CD4-positive, alpha-beta T cell (primary cell): ENCODE data around the gene SPRED2. TPM values are rescaled to one million over a fixed set of nuclear protein-coding genes. Genes with fewer than 3 reads are reported as not detected.

Source experiments
- ATAC-seq: fragments of 200-7000 bp; cut with Tn5 transposase; one replicate; pipeline ENCODE4 v1.10.0; 2022; ENCODE audit warnings: mild to moderate bottlenecking; ENCODE audit not compliant: poor library complexity
- CTCF ChIA-PET: fragments of 350-600 bp; sonication (Branson Sonifier 250); formaldehyde crosslinking; loops from one replicate; lab custom pipeline; 2021; ENCODE audit warnings: antibody characterized with exemption, inconsistent platforms; lab: Charles Lee
- POLR2A ChIA-PET: fragments of 350-600 bp; sonication (Branson Sonifier 250); formaldehyde crosslinking; loops from one replicate; lab custom pipeline; 2021; ENCODE audit warnings: antibody characterized with exemption, inconsistent platforms; lab: Charles Lee
- DNase-seq, 14 experiments: peaks; one replicate each; pipeline ENCODE4 v3.0.0-alpha.2; 2013 to 2020; ENCODE audit warnings: mixed read lengths in 2 of 14
- H3K27ac ChIP-seq, 2 donors: one replicate each; pipeline versions ENCODE4 v1.5.1 to v1.7.0; 2013; ENCODE audit warnings: low read length in 2 of 2, low read depth in 1 of 2, mild to moderate bottlenecking in 1 of 2
- H3K27me3 ChIP-seq, 2 experiments: 1 replicate in 1 of 2; 2 replicates in 1 of 2; pipeline versions ENCODE4 v1.6.1 to v1.7.0; 2013; ENCODE audit warnings: low read length in 2 of 2, control low read depth in 1 of 2, mild to moderate bottlenecking in 1 of 2, moderate library complexity in 1 of 2; ENCODE audit not compliant: insufficient read depth in 2 of 2, control insufficient read depth in 1 of 2
- H3K36me3 ChIP-seq: one replicate; pipeline ENCODE4 v1.6.1; 2013; ENCODE audit warnings: low read length, control low read depth; ENCODE audit not compliant: insufficient read depth
- H3K4me1 ChIP-seq: one replicate; pipeline ENCODE4 v1.6.1; 2013; ENCODE audit warnings: low read length, control low read depth; ENCODE audit not compliant: insufficient read depth
- H3K4me3 ChIP-seq: one replicate; pipeline ENCODE4 v1.5.1; 2013; ENCODE audit warnings: mild to moderate bottlenecking, low read length, moderate library complexity
- H3K9me3 ChIP-seq, 2 experiments: 1 replicate in 1 of 2; 2 replicates in 1 of 2; pipeline versions ENCODE4 v1.6.1 to v1.7.0; 2013; ENCODE audit warnings: low read length in 2 of 2, mild to moderate bottlenecking in 2 of 2, control low read depth in 1 of 2, moderate library complexity in 1 of 2; ENCODE audit not compliant: control insufficient read depth in 1 of 2, insufficient read depth in 1 of 2
- H3K27ac Mint-ChIP-seq: one replicate; pipeline ENCODE4 v1.8.0; 2020; ENCODE audit warnings: mixed read lengths
- H3K27me3 Mint-ChIP-seq: one replicate; pipeline ENCODE4 v1.8.0; 2021; ENCODE audit warnings: mixed read lengths
- H3K36me3 Mint-ChIP-seq: one replicate; pipeline ENCODE4 v1.8.0; 2021; ENCODE audit warnings: low read depth, mixed read lengths
- H3K4me1 Mint-ChIP-seq: one replicate; pipeline ENCODE4 v1.8.0; 2021; ENCODE audit warnings: low read depth, mixed read lengths
- H3K4me3 Mint-ChIP-seq: one replicate; pipeline ENCODE4 v1.8.0; 2020; ENCODE audit warnings: mild to moderate bottlenecking, mixed read lengths
- H3K9me3 Mint-ChIP-seq: one replicate; pipeline ENCODE4 v1.8.0; 2020; ENCODE audit warnings: mixed read lengths
- intact Hi-C, 2 experiments: fragments of 100-400 bp; cut with DNase I in 1 of 2; cut with micrococcal nuclease in 1 of 2; formaldehyde crosslinking; loops; one replicate each; pipeline versions ENCODE4 v1.15.1 to v1.9.0; 2023 to 2025; cut with DNase I, micrococcal nuclease
- total RNA-seq, 174 experiments: library from RNA in 2 of 174; stranded (reverse) in 2 of 174; gene quantifications; one replicate each; pipeline ENCODE4 v1.2.3 and lab custom pipeline; 2021 to 2026
- TF ChIP-seq, protein P1 (sequence below): fragments of 200-600 bp; IDR thresholded peaks from one replicate; pipeline ENCODE4 v1.8.0; 2022; ENCODE audit warnings: antibody characterized with exemption, mild to moderate bottlenecking

SPRED2 gene
- total RNA-seq, 2 experiments from 2014 or later = 2.5 to 2.8 TPM

DNA sequence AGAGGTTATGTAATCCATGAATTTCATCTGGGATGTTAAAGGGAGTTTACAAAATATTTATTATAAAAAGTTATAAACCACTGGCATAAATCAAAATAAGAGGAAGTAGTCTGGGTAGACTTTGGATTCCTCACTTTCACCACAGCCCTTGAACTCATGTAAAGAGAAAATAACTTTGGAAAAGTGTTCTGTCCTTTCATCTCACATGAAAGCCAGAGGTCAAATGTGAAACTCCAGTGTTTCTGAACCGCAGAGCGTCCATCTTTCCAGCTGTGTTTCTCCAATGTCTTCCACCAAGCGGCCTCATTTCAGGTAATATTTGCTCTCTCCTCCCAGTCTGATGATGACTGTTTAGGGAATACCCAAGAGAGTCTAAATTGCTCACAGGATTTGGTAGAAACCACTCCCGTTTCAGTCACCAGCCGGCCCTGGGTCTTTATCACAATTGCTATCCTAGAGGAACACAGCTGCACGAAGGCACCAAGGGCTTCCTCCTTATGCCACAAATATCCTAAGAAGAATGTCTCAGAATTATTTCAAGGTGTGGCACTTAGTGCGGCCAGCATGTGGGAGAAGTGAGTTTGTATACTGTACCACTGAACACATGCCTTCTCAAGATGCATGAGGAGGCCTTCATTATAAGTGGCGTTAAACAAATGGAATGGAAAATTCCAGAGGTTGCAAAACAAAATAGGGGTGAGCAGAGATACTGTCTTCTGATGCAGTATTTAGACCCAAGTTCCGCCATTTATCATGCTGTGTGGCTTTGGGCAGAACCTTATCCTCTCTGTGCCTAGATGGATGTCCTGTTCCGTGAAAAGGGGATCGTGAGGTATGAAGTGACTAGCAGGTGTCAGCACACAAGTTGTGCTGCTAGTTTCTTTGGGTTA, 140.9 kb downstream of the SPRED2 start:
- H3K4me1 ChIP-seq = no peaks in the 10 kb centered on the region
- no peak for ATAC-seq
- no peaks in the 10 kb centered on the region for H3K36me3 Mint-ChIP-seq
- no peak overlapping the region for H3K27ac ChIP-seq
- ChIA-PET CTCF (no interaction called here), POLR2A (no interaction called here)
- H3K27me3 Mint-ChIP-seq = no peaks in the 10 kb centered on the region
- H3K27ac Mint-ChIP-seq = no peak overlapping the region
- no peaks in the 10 kb centered on the region for H3K27me3 ChIP-seq
- H3K4me3 ChIP-seq = no peak overlapping the region
- no peaks in the 10 kb centered on the region for H3K9me3 ChIP-seq
- H3K9me3 Mint-ChIP-seq = no peaks in the 10 kb centered on the region
- no peaks in the 10 kb centered on the region for H3K4me1 Mint-ChIP-seq
- TF ChIP-seq, protein P1, sequence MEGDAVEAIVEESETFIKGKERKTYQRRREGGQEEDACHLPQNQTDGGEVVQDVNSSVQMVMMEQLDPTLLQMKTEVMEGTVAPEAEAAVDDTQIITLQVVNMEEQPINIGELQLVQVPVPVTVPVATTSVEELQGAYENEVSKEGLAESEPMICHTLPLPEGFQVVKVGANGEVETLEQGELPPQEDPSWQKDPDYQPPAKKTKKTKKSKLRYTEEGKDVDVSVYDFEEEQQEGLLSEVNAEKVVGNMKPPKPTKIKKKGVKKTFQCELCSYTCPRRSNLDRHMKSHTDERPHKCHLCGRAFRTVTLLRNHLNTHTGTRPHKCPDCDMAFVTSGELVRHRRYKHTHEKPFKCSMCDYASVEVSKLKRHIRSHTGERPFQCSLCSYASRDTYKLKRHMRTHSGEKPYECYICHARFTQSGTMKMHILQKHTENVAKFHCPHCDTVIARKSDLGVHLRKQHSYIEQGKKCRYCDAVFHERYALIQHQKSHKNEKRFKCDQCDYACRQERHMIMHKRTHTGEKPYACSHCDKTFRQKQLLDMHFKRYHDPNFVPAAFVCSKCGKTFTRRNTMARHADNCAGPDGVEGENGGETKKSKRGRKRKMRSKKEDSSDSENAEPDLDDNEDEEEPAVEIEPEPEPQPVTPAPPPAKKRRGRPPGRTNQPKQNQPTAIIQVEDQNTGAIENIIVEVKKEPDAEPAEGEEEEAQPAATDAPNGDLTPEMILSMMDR = no peak
- no peak overlapping the region for H3K4me3 Mint-ChIP-seq
- intact Hi-C loops = no loop called here
- DNase-seq = no peak
- H3K36me3 ChIP-seq = no peaks in the 10 kb centered on the region

- intact Hi-C loops = loop anchor here in 1 of 2 experiments (10.0 kb wide), 1 partner anchor 57 kb away; no protein-coding TSS in a partner anchor
- Histone ChIP-seq H3K27ac (no peak overlapping the region), H3K27me3 (no peaks in the 10 kb centered on the region), H3K4me1 (no peaks in the 10 kb centered on the region), H3K36me3 (no peaks in the 10 kb centered on the region), H3K4me3 (no peak overlapping the region), H3K9me3 (no peaks in the 10 kb centered on the region)
- H3K4me1 Mint-ChIP-seq = no peaks in the 10 kb centered on the region
- no peak for DNase-seq
- no peaks in the 10 kb centered on the region for H3K9me3 Mint-ChIP-seq
- H3K36me3 Mint-ChIP-seq = no peaks in the 10 kb centered on the region
- POLR2A ChIA-PET = interaction anchor here (1.4 kb wide), 1 partner anchor 9 kb away, joined by 3 read pairs; no protein-coding TSS in a partner anchor
- TF ChIP-seq, protein P1 = no peak
- CTCF ChIA-PET = interaction anchor here (0.7 kb wide), 1 partner anchor 22 kb away, joined by 3 read pairs; no protein-coding TSS in a partner anchor
- ATAC-seq = no peak
- H3K4me3 Mint-ChIP-seq = no peak overlapping the region
- H3K27me3 Mint-ChIP-seq = no peaks in the 10 kb centered on the region
- no peak overlapping the region for H3K27ac Mint-ChIP-seq
Observed at GRCh38 chr2:65287364-65287763, 145.0 kb downstream of the SPRED2 start.

GRCh38 chr2:65282477-65283053, 149.8 kb downstream of the SPRED2 start:
- Mint-ChIP-seq H3K4me1 (peaks cover 13% of the 10 kb centered on the region), H3K27ac (no peak overlapping the region), H3K27me3 (no peaks in the 10 kb centered on the region), H3K4me3 (no peak overlapping the region), H3K36me3 (no peaks in the 10 kb centered on the region), H3K9me3 (no peaks in the 10 kb centered on the region)
- TF ChIP-seq, protein P1 = no peak
- no peaks in the 10 kb centered on the region for H3K27me3 ChIP-seq
- peaks cover 13% of the 10 kb centered on the region for H3K4me1 ChIP-seq
- ATAC-seq (no peak), DNase-seq (no peak)
- intact Hi-C loops = loop anchor here in 1 of 2 experiments (10.0 kb wide), 1 partner anchor 62 kb away; no protein-coding TSS in a partner anchor
- H3K36me3 ChIP-seq = no peaks in the 10 kb centered on the region
- ChIA-PET CTCF (no interaction called here), POLR2A (no interaction called here)
- no peak overlapping the region for H3K27ac ChIP-seq
- H3K4me3 ChIP-seq = no peak overlapping the region
- no peaks in the 10 kb centered on the region for H3K9me3 ChIP-seq
